GM19463 (cell line): Measurements from ENCODE around the gene STON2.
"Not testable (repeated sequence)": the region's sequence is repeated elsewhere in the genome, so short reads cannot be mapped to it uniquely, and the experiment has no call there.

Experiments
- ATAC-seq: cut with Tn5 transposase; IDR thresholded peaks from one replicate; pipeline ENCODE4 v1.9.1; 2021; ENCODE audit warnings: mild to moderate bottlenecking, moderate library complexity; ENCODE audit not compliant: unreplicated experiment

Gene STON2

GRCh38 chr14:81385419-81385818, 14.7 kb downstream of the STON2 start:
- no peak for ATAC-seq

GRCh38 chr14:81384900-81385299, 15.2 kb downstream of the STON2 start:
- ATAC-seq = no peak

DNA sequence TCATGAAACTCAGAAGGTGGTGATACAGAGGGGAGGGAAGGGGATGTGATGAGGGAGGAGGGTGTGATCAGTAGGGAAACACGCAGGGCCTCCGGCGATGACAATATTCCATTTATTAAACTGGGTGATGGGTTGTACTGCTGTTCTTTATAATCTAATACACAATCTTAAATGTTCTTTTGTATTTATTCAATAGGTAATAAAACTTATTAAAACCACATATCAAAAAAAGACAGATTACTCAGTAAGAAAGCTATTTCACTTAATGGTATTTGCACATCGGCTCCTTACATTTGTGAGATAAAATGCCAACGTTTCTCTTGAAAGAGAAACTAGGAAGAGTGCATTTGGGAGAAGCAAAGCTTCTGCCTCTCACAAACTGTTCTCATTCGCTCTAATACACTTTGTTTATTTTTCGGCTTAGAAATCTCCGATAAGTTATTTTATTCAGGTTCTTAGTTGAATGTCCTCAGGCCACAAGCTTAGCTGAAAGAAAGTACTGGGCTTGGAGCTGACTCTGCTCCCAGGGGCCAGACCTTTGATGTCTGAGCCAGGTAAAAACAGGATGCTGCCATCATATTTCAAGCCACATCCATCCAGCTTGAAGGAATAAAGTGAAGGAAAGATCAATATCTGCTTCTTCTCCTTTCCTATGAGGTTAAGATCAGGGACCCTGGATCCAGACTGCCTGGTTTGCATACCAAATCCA, 17.5 kb downstream of the STON2 start:
- ATAC-seq = no peak

DNA sequence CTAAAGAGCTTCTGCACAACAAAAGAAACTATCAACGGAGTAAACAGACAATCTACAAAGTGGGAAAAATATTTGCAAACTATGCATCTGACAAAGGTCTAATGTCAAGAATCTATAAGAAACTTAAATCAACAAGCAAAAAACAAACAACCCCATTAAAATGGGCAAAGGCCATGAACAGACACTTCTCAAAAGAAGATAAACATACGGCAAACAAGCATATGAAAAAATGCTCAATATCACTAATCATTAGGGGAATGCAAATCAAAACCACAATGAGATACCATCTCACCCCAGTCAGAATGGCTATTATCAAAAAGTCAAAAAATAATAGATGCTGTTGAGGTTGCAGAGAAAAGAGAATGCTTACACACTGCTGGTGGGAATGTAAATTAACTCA, 20.1 kb downstream of the STON2 start:
- ATAC-seq = not testable (repeated sequence)

DNA sequence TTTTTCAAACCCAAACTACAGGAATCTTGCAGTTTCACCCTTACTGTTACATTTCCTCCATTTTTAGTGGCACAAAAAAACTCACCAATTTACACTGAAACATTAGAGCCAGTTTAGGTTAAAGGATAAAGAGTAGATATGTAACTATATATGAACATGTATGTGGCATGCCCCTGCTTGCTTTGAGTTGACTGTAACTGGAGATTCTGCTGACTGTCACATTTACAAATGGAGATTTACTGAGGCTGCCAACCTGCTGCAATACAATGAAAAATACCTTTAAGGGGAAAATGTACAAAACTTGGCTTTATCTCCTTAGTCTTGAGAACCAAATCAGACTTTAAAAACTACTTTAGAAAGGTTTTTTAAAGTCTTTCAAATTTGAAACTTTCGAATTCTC, 28.3 kb downstream of the STON2 start:
- ATAC-seq = no peak

DNA sequence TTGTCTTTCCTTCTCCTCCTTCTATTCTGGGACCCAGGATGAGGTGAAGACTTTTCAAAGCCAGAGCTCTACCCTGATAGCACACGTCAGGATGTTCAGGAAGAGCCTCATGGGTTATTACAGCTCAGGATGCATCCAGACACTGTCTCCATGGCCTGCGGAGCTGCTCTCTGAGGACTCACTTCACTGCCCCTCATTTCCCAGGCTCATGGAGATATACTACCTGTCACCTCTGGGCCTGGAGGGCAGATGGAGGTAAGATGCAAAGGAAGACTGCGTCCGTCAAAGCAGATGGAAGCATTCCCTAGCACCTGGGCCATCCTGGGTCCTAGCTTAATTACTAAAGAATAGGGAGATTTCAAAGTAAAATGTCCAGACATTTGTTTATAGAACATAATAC, 32.6 kb downstream of the STON2 start:
- no peak for ATAC-seq

- ATAC-seq = no peak
Measured at GRCh38 chr14:81366884-81367283, 33.2 kb downstream of the STON2 start.

DNA sequence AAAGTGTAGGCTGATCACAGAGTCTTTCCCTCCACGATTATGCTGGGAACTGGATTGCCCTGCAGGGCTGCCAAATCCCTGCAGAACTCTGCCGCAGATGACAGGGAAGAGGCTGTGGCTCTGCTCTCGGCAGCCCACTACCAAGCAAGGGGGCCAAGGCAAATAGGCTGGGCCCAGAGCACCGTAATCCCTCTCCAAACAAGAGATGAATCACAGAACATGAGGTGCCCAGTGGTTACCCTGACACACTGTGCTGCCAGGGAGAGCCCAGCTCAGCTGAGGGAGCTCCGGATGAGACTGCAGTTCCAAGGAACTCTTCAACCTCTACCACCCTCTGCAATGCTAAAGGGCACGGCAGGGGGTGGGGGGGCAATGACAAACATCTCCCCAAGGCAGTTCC, 33.9 kb downstream of the STON2 start:
- no peak for ATAC-seq

DNA sequence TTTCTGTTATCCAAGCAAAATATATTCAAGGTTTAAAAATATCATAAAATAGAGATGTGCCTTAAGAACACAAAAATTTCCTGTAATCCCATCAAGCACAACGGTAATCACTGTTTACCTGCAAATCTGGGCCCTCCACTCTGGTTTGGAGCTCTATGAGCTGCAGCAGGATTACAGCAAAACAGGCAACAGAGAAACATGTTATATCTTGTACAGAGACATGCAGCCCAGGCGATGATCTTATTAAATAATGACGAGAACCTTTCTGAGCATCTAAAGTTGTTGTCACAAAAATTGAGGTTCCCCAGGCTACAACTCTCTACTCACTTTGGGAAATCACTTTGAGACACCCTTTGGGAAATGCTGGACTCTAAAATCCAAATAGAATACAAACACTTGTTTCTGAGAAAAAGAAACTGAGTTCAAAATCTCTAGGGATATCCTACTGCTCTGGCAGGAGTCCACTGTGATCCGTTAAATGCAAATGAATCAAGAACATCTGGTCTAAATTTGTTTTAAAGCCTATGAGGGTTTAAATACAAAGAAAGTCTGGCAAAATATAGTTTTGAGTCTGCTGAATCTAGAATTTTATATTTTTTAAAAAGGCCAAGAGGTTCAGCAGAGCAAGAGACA, 36.3 kb downstream of the STON2 start:
- ATAC-seq = no peak

DNA sequence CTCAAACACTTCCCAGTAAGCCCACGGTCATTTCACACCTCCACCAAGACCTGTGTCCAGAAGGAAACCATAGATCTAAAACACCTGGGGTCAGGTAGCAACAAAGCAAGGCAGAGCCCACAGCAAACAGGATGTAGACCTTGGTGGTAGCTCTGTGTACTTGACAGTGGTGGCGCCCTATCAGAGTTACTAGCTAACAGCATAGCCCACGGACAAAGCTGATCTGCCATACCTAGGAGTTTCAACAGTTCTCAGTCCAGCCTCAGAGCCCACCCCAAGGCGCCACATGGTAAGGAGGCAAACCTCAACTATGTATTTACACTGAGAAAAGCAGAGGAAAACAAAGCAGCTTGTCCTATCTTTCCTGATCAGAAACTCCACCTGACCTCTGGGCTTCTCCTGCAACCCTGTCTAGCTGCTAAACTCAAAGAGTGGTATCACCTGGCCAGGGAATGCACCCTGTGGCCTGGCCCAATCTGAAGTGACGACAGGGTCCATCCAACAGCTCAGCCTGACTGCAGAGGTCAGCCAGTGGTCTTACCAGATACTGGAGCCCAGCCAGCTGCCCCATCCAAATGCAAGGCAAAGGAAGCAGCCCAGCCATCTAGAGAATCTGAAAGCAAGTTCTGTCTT, 46.3 kb downstream of the STON2 start:
- no peak for ATAC-seq

GRCh38 chr14:81352413-81352812, 47.7 kb downstream of the STON2 start:
- ATAC-seq = no peak

DNA sequence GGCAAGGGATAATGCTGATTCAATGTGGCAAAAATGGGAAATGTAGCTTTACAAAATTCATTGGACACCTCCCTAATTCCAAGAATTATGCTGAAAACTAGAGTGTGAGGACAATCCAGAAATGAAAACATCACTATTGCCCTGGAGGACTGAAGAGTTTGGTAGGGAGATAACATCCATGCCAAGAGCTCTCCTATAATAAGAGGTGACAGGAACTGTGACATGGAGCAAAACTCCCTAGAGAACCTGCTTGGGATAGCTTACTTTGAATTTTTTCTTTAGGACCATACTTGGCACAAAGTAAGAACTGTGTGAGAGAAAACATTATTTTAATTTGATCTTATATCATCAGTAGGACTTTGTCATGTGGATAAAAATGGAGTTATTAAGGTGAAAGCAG, 48.9 kb downstream of the STON2 start:
- no peak for ATAC-seq

DNA sequence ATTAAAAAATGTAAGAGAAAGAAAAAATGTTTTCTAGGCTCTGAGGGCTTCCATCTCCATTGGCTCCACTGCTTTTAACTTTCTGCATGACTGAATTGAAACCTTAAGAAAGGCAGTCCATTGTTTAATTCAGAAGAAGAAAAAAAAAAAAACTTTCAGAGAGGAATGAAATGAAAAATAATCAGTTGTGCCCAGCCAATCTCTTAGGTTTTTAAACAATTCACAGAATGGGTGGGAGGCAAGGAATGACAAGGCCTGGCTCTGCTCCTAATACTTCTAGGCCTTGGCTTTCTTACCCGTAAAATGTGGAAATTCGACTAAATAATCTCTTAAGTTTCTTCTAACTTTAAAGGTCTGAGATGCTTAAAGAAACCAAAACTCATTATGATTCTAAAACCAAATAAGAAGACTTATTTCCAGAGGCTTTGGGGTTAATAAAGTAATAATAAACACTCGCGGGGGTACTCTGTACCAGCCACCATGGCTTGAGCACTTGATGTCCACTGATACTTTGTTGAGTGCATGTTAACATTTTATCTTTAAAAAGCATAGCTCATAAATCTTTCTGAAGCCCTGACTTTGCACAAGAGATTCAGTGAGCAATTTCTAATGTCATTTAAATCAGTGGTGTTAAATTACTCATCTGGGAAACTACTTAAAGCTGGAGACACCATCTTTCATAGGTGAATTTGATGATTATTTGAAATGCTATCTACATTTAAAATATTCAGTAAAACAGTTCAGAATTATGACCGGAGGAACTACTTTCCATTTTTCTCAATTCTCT, 49.6 kb downstream of the STON2 start:
- ATAC-seq = no peak

GRCh38 chr14:81348061-81348460, 52.1 kb downstream of the STON2 start:
- ATAC-seq = no peak

GRCh38 chr14:81345781-81346180, 54.3 kb downstream of the STON2 start:
- no peak for ATAC-seq

DNA sequence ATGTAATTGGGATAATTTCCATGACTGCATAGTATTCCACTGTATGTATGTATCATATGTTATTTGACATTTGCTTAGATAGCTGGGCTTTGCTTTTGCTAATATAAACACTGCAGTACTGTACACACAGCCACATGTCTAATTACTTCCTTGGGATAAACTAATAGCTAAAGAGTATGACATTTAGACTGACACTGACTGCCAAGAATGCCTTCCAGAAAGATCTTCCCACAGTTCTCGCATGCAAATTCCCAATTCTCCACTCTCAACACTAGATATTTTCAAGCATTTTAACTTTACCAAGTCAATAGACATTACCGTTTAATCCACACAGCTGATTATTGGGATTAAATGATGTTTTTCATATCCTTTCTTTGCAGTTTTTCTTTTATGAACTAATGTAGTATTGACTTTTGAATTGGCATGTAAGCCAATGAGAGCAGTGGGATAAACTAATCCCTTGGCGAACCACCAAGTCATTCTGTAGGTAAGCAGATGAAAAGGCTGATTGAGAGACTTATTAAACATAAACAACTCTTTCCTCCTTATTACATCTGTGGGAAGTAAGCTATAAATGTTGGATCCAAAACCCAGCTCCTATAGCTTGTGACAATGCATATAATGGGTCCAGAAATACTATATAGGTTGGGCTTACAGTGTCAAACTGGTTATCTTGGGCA, 55.5 kb downstream of the STON2 start:
- ATAC-seq = no peak

GRCh38 chr14:81343701-81344100, 56.4 kb downstream of the STON2 start:
- ATAC-seq = no peak

DNA sequence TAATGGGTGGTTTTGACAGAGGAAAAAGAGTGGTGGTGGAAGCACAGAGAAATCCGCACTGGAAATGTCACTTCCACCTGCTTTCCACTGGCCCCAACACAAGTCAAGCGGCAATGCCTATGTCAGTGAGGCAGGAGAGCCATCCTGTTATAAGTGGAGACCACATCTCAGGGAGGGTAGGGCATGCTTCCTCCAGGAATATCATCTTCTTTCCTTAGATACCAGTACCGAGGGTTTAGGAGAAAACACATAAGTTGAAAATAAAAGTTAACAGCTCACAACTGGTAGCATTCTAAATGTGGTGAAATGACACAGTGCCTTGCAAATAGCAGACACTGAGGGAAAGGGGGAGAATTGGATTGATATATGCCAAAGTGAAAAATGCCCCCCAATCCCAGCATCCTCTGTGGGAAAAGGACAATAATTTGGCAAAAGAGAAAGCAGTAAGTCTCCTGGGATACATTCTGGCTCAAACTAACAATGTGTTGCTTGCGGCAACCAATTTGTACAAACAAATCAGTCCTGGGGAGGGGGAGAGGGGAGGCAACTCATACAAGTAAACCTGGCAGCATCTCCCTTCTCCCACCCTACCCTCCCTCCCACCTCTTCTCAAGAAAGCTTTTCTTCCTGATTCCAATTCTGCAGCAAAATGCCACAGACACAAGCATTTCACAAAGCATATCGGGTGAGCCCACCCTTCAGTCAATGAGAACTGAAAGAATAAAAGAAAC, 57.1 kb downstream of the STON2 start:
- no peak for ATAC-seq

DNA sequence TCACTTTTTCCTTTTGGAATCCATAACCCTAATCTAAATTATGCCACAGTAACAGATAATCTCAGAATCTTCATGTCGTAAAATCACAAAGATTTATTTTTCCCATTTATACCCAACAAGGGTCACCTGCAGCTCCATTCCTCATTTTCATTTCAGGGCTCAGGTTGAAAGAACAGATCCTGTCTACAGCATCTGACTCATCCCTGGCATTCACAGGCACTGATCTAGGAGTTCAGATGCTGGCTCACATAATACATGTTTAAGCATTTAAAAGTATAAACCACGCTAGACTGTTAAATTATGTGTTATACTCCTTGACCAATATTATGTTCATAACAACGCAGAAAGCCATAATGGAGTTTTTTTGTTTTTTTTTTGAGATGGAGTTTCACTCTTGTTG, 58.3 kb downstream of the STON2 start:
- ATAC-seq = no peak

DNA sequence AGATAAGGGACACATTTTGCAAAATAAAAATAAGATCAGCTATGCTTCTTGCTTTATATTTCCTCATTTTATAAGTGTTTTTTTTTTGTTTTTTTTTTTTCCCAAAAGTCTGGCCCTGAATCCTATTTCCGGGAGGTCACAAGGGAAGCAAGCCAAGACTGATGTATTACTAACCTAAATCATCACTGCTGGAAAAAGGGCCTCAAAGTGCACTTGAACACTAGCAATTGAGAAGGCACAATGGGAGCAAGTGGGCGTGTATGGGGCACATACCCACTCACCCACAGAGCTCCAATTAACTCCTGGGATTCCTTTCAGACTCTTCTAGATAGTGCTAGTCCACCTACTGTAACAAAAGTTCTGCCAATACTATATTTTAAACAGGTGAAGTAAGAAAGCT, 58.8 kb downstream of the STON2 start:
- no peak for ATAC-seq
